HG03280 (cell line): ENCODE measurements around the gene TLN1.
A peak's percentile ranks its signal among the peaks of the same experiment; 100 is the strongest.

ENCODE experiments used
- ATAC-seq: cut with Tn5 transposase; IDR thresholded peaks from one replicate; pipeline ENCODE4 v1.9.1; 2021; ENCODE audit warnings: mild to moderate bottlenecking, moderate library complexity; ENCODE audit not compliant: unreplicated experiment

TLN1 gene

GRCh38 chr9:35665471-35665818 lies 66.5 kb downstream of the TLN1 start:
- ATAC-seq: no peak

- peak; percentile 79 for ATAC-seq
Measured at GRCh38 chr9:35664531-35665470, 67.2 kb downstream of the TLN1 start, which contains the start of gene ARHGEF39. Gene ARHGEF39 (minus strand): TSS chr9:35665195. CDS start chr9:35665169, 26 bp downstream.

- no peak for ATAC-seq
Measured at GRCh38 chr9:35662437-35662836, 69.6 kb downstream of the TLN1 start.

GRCh38 chr9:35661756-35662350 lies 70.1 kb downstream of the TLN1 start:
- ATAC-seq: no peak

GRCh38 chr9:35660966-35661415 lies 71.0 kb downstream of the TLN1 start:
- no peak for ATAC-seq

GRCh38 chr9:35659340-35659739 lies 72.7 kb downstream of the TLN1 start:
- no peak for ATAC-seq

GRCh38 chr9:35658968-35659220 lies 73.1 kb downstream of the TLN1 start:
- ATAC-seq: no peak

- peak; percentile 61 for ATAC-seq
Measured at GRCh38 chr9:35658137-35658967, 73.6 kb downstream of the TLN1 start, which contains the start of gene CCDC107. Gene CCDC107 (plus strand): TSS chr9:35658292. CDS start chr9:35658380, 88 bp downstream.

- ATAC-seq: peak; percentile 91
Measured at GRCh38 chr9:35657546-35658136, 74.4 kb downstream of the TLN1 start, which contains the start of gene RMRP. Gene RMRP (minus strand): TSS chr9:35658019.

GRCh38 chr9:35656831-35657545 lies 75.0 kb downstream of the TLN1 start:
- no peak for ATAC-seq

- ATAC-seq: no peak
Measured at GRCh38 chr9:35656348-35656747, 75.6 kb downstream of the TLN1 start.

- no peak for ATAC-seq
Measured at GRCh38 chr9:35653611-35654010, 78.4 kb downstream of the TLN1 start.

GRCh38 chr9:35652829-35653209 lies 79.2 kb downstream of the TLN1 start:
- no peak for ATAC-seq

GRCh38 chr9:35651956-35652828 lies 79.8 kb downstream of the TLN1 start:
- no peak for ATAC-seq

GRCh38 chr9:35650341-35651158 lies 81.4 kb downstream of the TLN1 start, which contains the start of gene SIT1:
Gene SIT1 (minus strand): TSS chr9:35650931. CDS start chr9:35650853, 78 bp downstream.
- ATAC-seq: no peak

GRCh38 chr9:35649431-35650340 lies 82.3 kb downstream of the TLN1 start:
- no peak for ATAC-seq
